ENCODE measurements around the gene SPOCK2. TPM values are rescaled to one million over a fixed set of nuclear protein-coding genes. Genes with fewer than 3 reads are reported as not detected.

The SPOCK2 gene
- total and polyA plus RNA-seq, 2 of the 13 experiments (the other 11 are each of a cell fraction or from before 2014, with no cell fraction given): 8.6 to 30.6 TPM

- TF ChIP-seq, protein P1, sequence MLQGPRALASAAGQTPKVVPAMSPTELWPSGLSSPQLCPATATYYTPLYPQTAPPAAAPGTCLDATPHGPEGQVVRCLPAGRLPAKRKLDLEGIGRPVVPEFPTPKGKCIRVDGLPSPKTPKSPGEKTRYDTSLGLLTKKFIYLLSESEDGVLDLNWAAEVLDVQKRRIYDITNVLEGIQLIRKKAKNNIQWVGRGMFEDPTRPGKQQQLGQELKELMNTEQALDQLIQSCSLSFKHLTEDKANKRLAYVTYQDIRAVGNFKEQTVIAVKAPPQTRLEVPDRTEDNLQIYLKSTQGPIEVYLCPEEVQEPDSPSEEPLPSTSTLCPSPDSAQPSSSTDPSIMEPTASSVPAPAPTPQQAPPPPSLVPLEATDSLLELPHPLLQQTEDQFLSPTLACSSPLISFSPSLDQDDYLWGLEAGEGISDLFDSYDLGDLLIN (CRISPR knock-in tag; IDR thresholded peaks at IDR 0.05; ENCODE audit: borderline replicate concordance): no peak
- no peak for TF ChIP-seq ZNF230 (CRISPR knock-in tag; IDR thresholded peaks at IDR 0.05)
- no peak for TF ChIP-seq CBFB (CRISPR knock-in tag; IDR thresholded peaks at IDR 0.05)
- no peak for TF ChIP-seq STAG1 (CRISPR knock-in tag; IDR thresholded peaks at IDR 0.05)
- TF ChIP-seq MTF1 (CRISPR knock-in tag; IDR thresholded peaks at IDR 0.05): no peak
- TF ChIP-seq ZNF878 (CRISPR knock-in tag; IDR thresholded peaks at IDR 0.05): peak; percentile 49; the same call in 1 of the 2 replicates
- TF ChIP-seq ZNF530 (CRISPR knock-in tag; IDR thresholded peaks at IDR 0.05; ENCODE audit: low read depth): no peak
- no peak for TF ChIP-seq ZNF17 (CRISPR knock-in tag; IDR thresholded peaks at IDR 0.05)
- no peak for TF ChIP-seq ZMAT3 (CRISPR knock-in tag; conservative IDR thresholded peaks at IDR 0.05)
- 0 out of 2 replicates have a peak, but pooled peaks have one; percentile 57 for TF ChIP-seq HNF1B (CRISPR knock-in tag; IDR thresholded peaks at IDR 0.05)
- peak; percentile 32; the same call in 1 of the 2 replicates for TF ChIP-seq GMEB1 (CRISPR knock-in tag; IDR thresholded peaks at IDR 0.05; ENCODE audit: borderline replicate concordance)
- TF ChIP-seq SKI (IDR thresholded peaks at IDR 0.05; ENCODE audit: partially characterized antibody): peak; percentile 55
- no peak for TF ChIP-seq ZNF468 (CRISPR knock-in tag; IDR thresholded peaks at IDR 0.05)
- no peak for TF ChIP-seq ZNF670 (CRISPR knock-in tag; IDR thresholded peaks at IDR 0.05; ENCODE audit: borderline replicate concordance)
- TF ChIP-seq ZNF556 (CRISPR knock-in tag; IDR thresholded peaks at IDR 0.05; ENCODE audit: borderline replicate concordance): no peak
- no peak; the same call in 1 of the 2 replicates for TF ChIP-seq GABPB1 (CRISPR knock-in tag; IDR thresholded peaks at IDR 0.05)
- TF ChIP-seq ARHGAP35 (CRISPR knock-in tag; IDR thresholded peaks at IDR 0.05; ENCODE audit: borderline replicate concordance): no peak
- no peak for TF ChIP-seq ZNF382 (CRISPR knock-in tag; IDR thresholded peaks at IDR 0.05; ENCODE audit: borderline replicate concordance)
- TF ChIP-seq ZNF629 (CRISPR knock-in tag; conservative IDR thresholded peaks at IDR 0.05): peak; percentile 99
- peak; percentile 53; the same call in 1 of the 2 replicates for TF ChIP-seq HDAC1 (CRISPR knock-in tag; IDR thresholded peaks at IDR 0.05)
- no peak for TF ChIP-seq GTF2F1 (IDR thresholded peaks at IDR 0.05; ENCODE audit: low read length)
- no peak for TF ChIP-seq ZNF33B (CRISPR knock-in tag; IDR thresholded peaks at IDR 0.05)
- no peak for TF ChIP-seq XRCC5 (optimal IDR thresholded peaks at IDR 0.05; ENCODE audit: low read length)
- no peak for TF ChIP-seq ZFP36L2 (CRISPR knock-in tag; IDR thresholded peaks at IDR 0.05)
- TF ChIP-seq GTF3A (CRISPR knock-in tag; conservative IDR thresholded peaks at IDR 0.05): no peak
- TF ChIP-seq RNF2 (conservative IDR thresholded peaks at IDR 0.05; ENCODE audit: low read depth): no peak
- TF ChIP-seq ARNT (IDR thresholded peaks at IDR 0.05): no peak
- TF ChIP-seq ZNF354B (CRISPR knock-in tag; IDR thresholded peaks at IDR 0.05): no peak
- no peak for TF ChIP-seq ZNF850 (CRISPR knock-in tag; conservative IDR thresholded peaks at IDR 0.05)
- TF ChIP-seq ZNF24 (IDR thresholded peaks at IDR 0.05): no peak
Measured at GRCh38 chr10:72038458-72039001, 49.8 kb downstream of the SPOCK2 start (continued).

Measured in HepG2 (cell line).